Panc1 (cell line): ENCODE data around the gene PCTP.

ENCODE experiments used
- POLR2AphosphoS5 ChIP-seq: IDR thresholded peaks from 2 replicates; pipeline ENCODE4 v1.6.1; 2012; ENCODE audit warnings: mild to moderate bottlenecking, low read depth, low read length, moderate library complexity
- TF ChIP-seq, protein P1 (sequence below): fragments of 450-650 bp; IDR thresholded peaks from 2 replicates; pipeline ENCODE4 v1.5.1; 2017; ENCODE audit warnings: mild to moderate bottlenecking

DNA sequence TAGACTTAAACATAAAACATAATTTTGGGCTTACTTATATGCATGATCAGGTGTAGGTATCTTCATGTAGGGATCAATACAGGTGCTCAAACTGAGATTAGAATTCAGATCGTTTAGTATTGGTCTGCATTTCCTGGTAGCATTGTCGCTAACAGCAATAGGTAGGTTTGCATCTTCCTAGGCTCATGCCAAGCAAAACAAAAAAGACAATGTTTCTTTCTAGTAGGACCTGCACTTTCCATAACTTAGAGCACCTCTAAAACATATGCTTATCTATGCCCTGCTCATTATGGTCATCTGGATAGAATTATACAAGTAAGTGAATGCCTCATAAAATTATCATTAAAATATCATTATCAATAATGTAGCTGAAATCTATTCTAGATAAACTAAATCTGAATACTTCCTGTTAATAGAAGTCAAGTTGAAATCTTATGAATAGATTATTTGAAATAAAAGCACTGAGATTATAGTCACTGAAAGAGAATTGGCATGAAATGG is 26.7 kb downstream of the PCTP start:
- TF ChIP-seq, protein P1, sequence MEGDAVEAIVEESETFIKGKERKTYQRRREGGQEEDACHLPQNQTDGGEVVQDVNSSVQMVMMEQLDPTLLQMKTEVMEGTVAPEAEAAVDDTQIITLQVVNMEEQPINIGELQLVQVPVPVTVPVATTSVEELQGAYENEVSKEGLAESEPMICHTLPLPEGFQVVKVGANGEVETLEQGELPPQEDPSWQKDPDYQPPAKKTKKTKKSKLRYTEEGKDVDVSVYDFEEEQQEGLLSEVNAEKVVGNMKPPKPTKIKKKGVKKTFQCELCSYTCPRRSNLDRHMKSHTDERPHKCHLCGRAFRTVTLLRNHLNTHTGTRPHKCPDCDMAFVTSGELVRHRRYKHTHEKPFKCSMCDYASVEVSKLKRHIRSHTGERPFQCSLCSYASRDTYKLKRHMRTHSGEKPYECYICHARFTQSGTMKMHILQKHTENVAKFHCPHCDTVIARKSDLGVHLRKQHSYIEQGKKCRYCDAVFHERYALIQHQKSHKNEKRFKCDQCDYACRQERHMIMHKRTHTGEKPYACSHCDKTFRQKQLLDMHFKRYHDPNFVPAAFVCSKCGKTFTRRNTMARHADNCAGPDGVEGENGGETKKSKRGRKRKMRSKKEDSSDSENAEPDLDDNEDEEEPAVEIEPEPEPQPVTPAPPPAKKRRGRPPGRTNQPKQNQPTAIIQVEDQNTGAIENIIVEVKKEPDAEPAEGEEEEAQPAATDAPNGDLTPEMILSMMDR, result no peak
- TF ChIP-seq POLR2AphosphoS5, result no peak
